Activated T-cell treated with anti-CD3 and anti-CD28 coated beads for 24 hours (primary cell): ENCODE data around the gene GIMD1.
"Not testable (repeated sequence)": the region's sequence is repeated elsewhere in the genome, so short reads cannot be mapped to it uniquely, and the experiment has no call there.

Experiments
- DNase-seq: peaks from one replicate; pipeline ENCODE4 v3.0.0-alpha.2; 2020; ENCODE audit warnings: low read depth

Gene GIMD1

GRCh38 chr4:106351016-106351415 lies 17.6 kb downstream of the GIMD1 start:
- no peak for DNase-seq

- no peak for DNase-seq
These were observed 21.4 kb downstream of the GIMD1 start for GRCh38 chr4:106347167-106347566.

- DNase-seq = no peak
These were observed 24.0 kb downstream of the GIMD1 start for GRCh38 chr4:106344647-106344970.

GRCh38 chr4:106343865-106344646 lies 24.5 kb downstream of the GIMD1 start:
- no peak for DNase-seq

GRCh38 chr4:106340774-106341173 lies 27.8 kb downstream of the GIMD1 start:
- no peak for DNase-seq

GRCh38 chr4:106339431-106339830 lies 29.1 kb downstream of the GIMD1 start:
- DNase-seq = no peak

- no peak for DNase-seq
These were observed 29.9 kb downstream of the GIMD1 start for GRCh38 chr4:106338671-106339070.

GRCh38 chr4:106337916-106338315 lies 30.7 kb downstream of the GIMD1 start:
- DNase-seq = no peak

GRCh38 chr4:106336618-106337017 lies 32.0 kb downstream of the GIMD1 start:
- DNase-seq = no peak

- DNase-seq = no peak
These were observed 33.7 kb downstream of the GIMD1 start for GRCh38 chr4:106334741-106335470.

- DNase-seq = no peak
These were observed 35.4 kb downstream of the GIMD1 start for GRCh38 chr4:106333186-106333585.

- DNase-seq = no peak
These were observed 39.4 kb downstream of the GIMD1 start for GRCh38 chr4:106329041-106329618.

GRCh38 chr4:106325800-106326199 lies 42.8 kb downstream of the GIMD1 start:
- no peak for DNase-seq

GRCh38 chr4:106323119-106323518 lies 45.5 kb downstream of the GIMD1 start:
- no peak for DNase-seq

- DNase-seq = not testable (repeated sequence)
These were observed 46.8 kb downstream of the GIMD1 start for GRCh38 chr4:106321814-106322213.

- not testable (repeated sequence) for DNase-seq
These were observed 47.4 kb downstream of the GIMD1 start for GRCh38 chr4:106321168-106321567.

- no peak for DNase-seq
These were observed 48.3 kb downstream of the GIMD1 start for GRCh38 chr4:106320235-106320634.

- DNase-seq = no peak
These were observed 50.1 kb downstream of the GIMD1 start for GRCh38 chr4:106318511-106318910.

- no peak for DNase-seq
These were observed 50.8 kb downstream of the GIMD1 start for GRCh38 chr4:106317815-106318214.

- DNase-seq = no peak
These were observed 51.7 kb downstream of the GIMD1 start for GRCh38 chr4:106316773-106317409.

GRCh38 chr4:106315968-106316772 lies 52.4 kb downstream of the GIMD1 start, which contains the start of the genes AIMP1 and TBCK:
AIMP1 (plus strand) TSS chr4:106316550; CDS start chr4:106325010, 8,460 bp downstream.
TBCK (minus strand) TSS chr4:106316209; CDS start chr4:106308960, 7,249 bp downstream.
- DNase-seq = peak; percentile 86
